Hepatocyte (in vitro differentiated cells): ENCODE results near the gene CYP2F1. TPM values are rescaled to one million over a fixed set of nuclear protein-coding genes. Genes with fewer than 3 reads are reported as not detected.
A peak's percentile ranks its signal among the peaks of the same experiment; 100 is the strongest.
"Not testable (repeated sequence)": the region's sequence is repeated elsewhere in the genome, so short reads cannot be mapped to it uniquely, and the experiment has no call there.

Source experiments
- DNase-seq: peaks from one replicate; pipeline ENCODE4 v3.0.0-alpha.2; 2016; ENCODE audit warnings: low spot score
- H2AFZ ChIP-seq: fragments of 200-600 bp; sonication (generic); 2 replicates; pipeline ENCODE4 v1.6.0; 2016; ENCODE audit warnings: antibody characterized with exemption, mild to moderate bottlenecking
- H3K27ac ChIP-seq: fragments of 200-600 bp; sonication (generic); 2 replicates; pipeline ENCODE4 v1.5.1; 2016; ENCODE audit warnings: mild to moderate bottlenecking
- H3K27me3 ChIP-seq: fragments of 200-600 bp; sonication (generic); 2 replicates; pipeline ENCODE4 v1.6.1; 2016
- H3K36me3 ChIP-seq: fragments of 200-600 bp; sonication (generic); replicated peaks from 2 replicates; pipeline ENCODE4 v1.5.1; 2016; ENCODE audit warnings: low read depth; ENCODE audit not compliant: insufficient read depth
- H3K4me1 ChIP-seq: fragments of 200-600 bp; sonication (generic); 2 replicates; pipeline ENCODE4 v1.5.1; 2016; ENCODE audit warnings: mild to moderate bottlenecking, moderate library complexity; ENCODE audit not compliant: insufficient read depth
- H3K4me2 ChIP-seq: fragments of 200-600 bp; sonication (generic); 2 replicates; pipeline ENCODE4 v1.6.0; 2016
- H3K4me3 ChIP-seq: fragments of 200-600 bp; sonication (generic); 2 replicates; pipeline ENCODE4 v1.5.1; 2016; ENCODE audit warnings: mild to moderate bottlenecking
- H3K79me2 ChIP-seq: fragments of 200-600 bp; sonication (generic); 2 replicates; pipeline ENCODE4 v1.6.0; 2017; ENCODE audit warnings: mild to moderate bottlenecking
- H3K9me2 ChIP-seq: fragments of 200-600 bp; sonication (generic); replicated peaks from 2 replicates; pipeline ENCODE4 v1.6.0; 2017; ENCODE audit warnings: mild to moderate bottlenecking; ENCODE audit not compliant: insufficient read depth
- H3K9me3 ChIP-seq: fragments of 200-600 bp; sonication (generic); 2 replicates; pipeline ENCODE4 v1.5.1; 2016; ENCODE audit warnings: low read depth, mild to moderate bottlenecking
- H4K20me1 ChIP-seq: fragments of 200-600 bp; sonication (generic); 2 replicates; pipeline ENCODE4 v1.6.0; 2016; ENCODE audit warnings: mild to moderate bottlenecking; ENCODE audit not compliant: insufficient read depth, poor library complexity, severe bottlenecking
- CTCF ChIP-seq: fragments of 200-600 bp; sonication (generic); IDR thresholded peaks from 2 replicates; pipeline ENCODE4 v1.5.1; 2016; ENCODE audit warnings: antibody characterized with exemption, mild to moderate bottlenecking; ENCODE audit not compliant: poor library complexity
- EZH2 ChIP-seq: fragments of 200-600 bp; sonication (generic); IDR thresholded peaks from 2 replicates; pipeline ENCODE4 v1.6.1; 2016; ENCODE audit warnings: antibody characterized with exemption, mild to moderate bottlenecking, borderline replicate concordance
- EZH2phosphoT487 ChIP-seq: fragments of 200-600 bp; sonication (generic); IDR thresholded peaks from one replicate; pipeline ENCODE4 v1.6.1; 2018; ENCODE audit warnings: antibody characterized with exemption, mild to moderate bottlenecking, low read depth, moderate library complexity; ENCODE audit not compliant: unreplicated experiment, severe bottlenecking
- WGBS: methylation state at CpG from one replicate; pipeline ENCODE4 v1.1.6; 2016; ENCODE audit warnings: low lambda C conversion rate; ENCODE audit errors: missing lambda C conversion rate; 5-methylcytosine and 5-hydroxymethylcytosine counted together
- polyA plus RNA-seq: library from polyadenylated mRNA; unstranded; fragments of >200 nt; fragmentation: Nextera tagmentation; extraction: Ambion mirVana; gene quantifications from 2 replicates; pipeline ENCODE4 v1.2.1, GENCODE V29; 2016
- total RNA-seq: library from RNA; depleted of rRNA; stranded (reverse); fragments of >200 nt; gene quantifications from 2 replicates; pipeline ENCODE4 v1.2.3, GENCODE V29; 2014

Gene CYP2F1
- total and polyA plus RNA-seq, 2 experiments from 2014 or later = not detected

- Histone ChIP-seq H3K27me3 (no peaks in the 10 kb centered on the region), H3K4me1 (no peaks in the 10 kb centered on the region), H3K9me3 (no peaks in the 10 kb centered on the region), H3K4me2 (no peak overlapping the region), H2AFZ (no peak overlapping the region), H3K4me3 (no peak overlapping the region), H3K79me2 (no peaks in the 10 kb centered on the region), H3K9me2 (no peaks in the 10 kb centered on the region), H3K27ac (no peak overlapping the region), H3K36me3 (no peaks in the 10 kb centered on the region), H4K20me1 (no peaks in the 10 kb centered on the region)
- WGBS = 94% methylated on average over 11 of the region's 11 CpGs
- TF ChIP-seq EZH2phosphoT487 (no peak), EZH2 (no peak), CTCF (no peak)
- no peak for DNase-seq
Measured at GRCh38 chr19:41123716-41124294, 9.6 kb downstream of the CYP2F1 start.

GRCh38 chr19:41126765-41127203 is 12.6 kb downstream of the CYP2F1 start:
- not testable (repeated sequence) for H3K4me2 ChIP-seq, DNase-seq, H3K79me2 ChIP-seq, H3K4me3 ChIP-seq, H2AFZ ChIP-seq, H3K27ac ChIP-seq, H3K27me3 ChIP-seq, H3K36me3 ChIP-seq, H4K20me1 ChIP-seq, H3K9me3 ChIP-seq, H3K9me2 ChIP-seq, H3K4me1 ChIP-seq
- 43% methylated on average over 2 of the region's 2 CpGs for WGBS
- TF ChIP-seq CTCF = peak; percentile 68

- H3K27ac ChIP-seq, H3K4me3 ChIP-seq, H3K4me1 ChIP-seq, H3K27me3 ChIP-seq, H4K20me1 ChIP-seq, H3K36me3 ChIP-seq, H2AFZ ChIP-seq, H3K9me2 ChIP-seq, H3K9me3 ChIP-seq, DNase-seq, H3K79me2 ChIP-seq: not testable (repeated sequence)
- peak overlapping the region; percentile 56 for H3K4me2 ChIP-seq
- 79% methylated on average over 7 of the region's 7 CpGs for WGBS
Measured at GRCh38 chr19:41127362-41127761, 13.1 kb downstream of the CYP2F1 start.

- H3K4me3 ChIP-seq, H3K9me3 ChIP-seq, H2AFZ ChIP-seq, H3K9me2 ChIP-seq, H3K36me3 ChIP-seq, H3K4me1 ChIP-seq, H3K27me3 ChIP-seq, H4K20me1 ChIP-seq, H3K79me2 ChIP-seq, H3K27ac ChIP-seq: not testable (repeated sequence)
- peak; percentile 38 for TF ChIP-seq CTCF
- WGBS = 4% methylated on average over 29 of the region's 29 CpGs
- peak; percentile 90 for DNase-seq
- H3K4me2 ChIP-seq = peak overlapping the region; percentile 56
Measured at GRCh38 chr19:41127801-41128300, 13.6 kb downstream of the CYP2F1 start.
